ENCODE results near the gene AKAP17A.

AKAP17A gene

GRCh38 chrX:1597345-1598020 lies 6.1 kb downstream of the AKAP17A start:
- Histone ChIP-seq H3K9ac (ENCODE audit: low read length) (no peak overlapping the region), H3K4me3 (ENCODE audit: insufficient read depth, low read length, poor library complexity, severe bottlenecking) (no peak overlapping the region), H3F3A (ENCODE audit: insufficient read depth) (no peaks in the 10 kb centered on the region), H4K20me1 (ENCODE audit: low read depth, low read length) (no peaks in the 10 kb centered on the region), H3K9me2 (replicated peaks; ENCODE audit: insufficient read depth, low read length) (no peaks in the 10 kb centered on the region), H3K9me3 (ENCODE audit: insufficient read depth, low read length) (no peaks in the 10 kb centered on the region), H3K4me2 (ENCODE audit: low read depth, low read length, poor library complexity, severe bottlenecking) (no peak overlapping the region), H3K79me2 (ENCODE audit: insufficient read depth, low read length) (peaks cover 13% of the 10 kb centered on the region), H3K27me3 (ENCODE audit: low read length) (no peaks in the 10 kb centered on the region), H2AFZ (ENCODE audit: low read depth, low read length, severe bottlenecking) (no peak overlapping the region), H3K27ac (ENCODE audit: low read depth, low read length) (no peak overlapping the region), H3K36me3 (ENCODE audit: low read length) (no peaks in the 10 kb centered on the region)
- TF ChIP-seq CTCF (IDR thresholded peaks at IDR 0.05; ENCODE audit: insufficient read depth, low read length, poor library complexity, severe bottlenecking), result no peak
- no peak for TF ChIP-seq EZH2phosphoT487 (conservative IDR thresholded peaks at IDR 0.05; ENCODE audit: low read length)

- Histone ChIP-seq H3K9me3 (ENCODE audit: insufficient read depth, low read length) (no peaks in the 10 kb centered on the region), H3K9ac (ENCODE audit: low read length) (no peak overlapping the region), H3K36me3 (ENCODE audit: low read length) (no peaks in the 10 kb centered on the region), H3F3A (ENCODE audit: insufficient read depth) (no peaks in the 10 kb centered on the region), H3K79me2 (ENCODE audit: insufficient read depth, low read length) (peaks cover 5% of the 10 kb centered on the region; the same call in 1 of the 2 replicates), H3K4me3 (ENCODE audit: insufficient read depth, low read length, poor library complexity, severe bottlenecking) (no peak overlapping the region), H3K27me3 (ENCODE audit: low read length) (no peaks in the 10 kb centered on the region), H3K9me2 (replicated peaks; ENCODE audit: insufficient read depth, low read length) (no peaks in the 10 kb centered on the region), H2AFZ (ENCODE audit: low read depth, low read length, severe bottlenecking) (no peak overlapping the region), H3K4me2 (ENCODE audit: low read depth, low read length, poor library complexity, severe bottlenecking) (no peak overlapping the region), H4K20me1 (ENCODE audit: low read depth, low read length) (no peaks in the 10 kb centered on the region), H3K27ac (ENCODE audit: low read depth, low read length) (no peak overlapping the region)
- no peak for TF ChIP-seq EZH2phosphoT487 (conservative IDR thresholded peaks at IDR 0.05; ENCODE audit: low read length)
- no peak for TF ChIP-seq CTCF (IDR thresholded peaks at IDR 0.05; ENCODE audit: insufficient read depth, low read length, poor library complexity, severe bottlenecking)
Measured at GRCh38 chrX:1598021-1598875, 6.8 kb downstream of the AKAP17A start.

- no peak overlapping the region for H3K4me2 ChIP-seq (ENCODE audit: low read depth, low read length, poor library complexity, severe bottlenecking)
- TF ChIP-seq CTCF (IDR thresholded peaks at IDR 0.05; ENCODE audit: insufficient read depth, low read length, poor library complexity, severe bottlenecking) (no peak), EZH2phosphoT487 (conservative IDR thresholded peaks at IDR 0.05; ENCODE audit: low read length) (no peak)
- H3K9me3 ChIP-seq (ENCODE audit: insufficient read depth, low read length), result no peaks in the 10 kb centered on the region
- no peaks in the 10 kb centered on the region for H3K36me3 ChIP-seq (ENCODE audit: low read length)
- no peaks in the 10 kb centered on the region for H3K9me2 ChIP-seq (replicated peaks; ENCODE audit: insufficient read depth, low read length)
- H3K79me2 ChIP-seq (ENCODE audit: insufficient read depth, low read length), result no peaks in the 10 kb centered on the region
- H3K27ac ChIP-seq (ENCODE audit: low read depth, low read length), result no peak overlapping the region
- no peaks in the 10 kb centered on the region for H3F3A ChIP-seq (ENCODE audit: insufficient read depth)
- no peaks in the 10 kb centered on the region for H3K27me3 ChIP-seq (ENCODE audit: low read length)
- no peak overlapping the region for H3K4me3 ChIP-seq (ENCODE audit: insufficient read depth, low read length, poor library complexity, severe bottlenecking)
- no peaks in the 10 kb centered on the region for H4K20me1 ChIP-seq (ENCODE audit: low read depth, low read length)
- H2AFZ ChIP-seq (ENCODE audit: low read depth, low read length, severe bottlenecking), result no peak overlapping the region
- no peak overlapping the region for H3K9ac ChIP-seq (ENCODE audit: low read length)
Measured at GRCh38 chrX:1598876-1599790, 7.7 kb downstream of the AKAP17A start.

Measured in SU-DHL-6 (cell line).